Effector memory CD8-positive, alpha-beta T cell (primary cell): ENCODE measurements around the gene RPL31.

Experiments used
- ATAC-seq: fragments of 150-1000 bp; cut with Tn5 transposase; replicated peaks from 2 replicates; pipeline ENCODE4 v1.10.0; 2021; ENCODE audit warnings: mild to moderate bottlenecking, moderate library complexity
- DNase-seq, 3 experiments: peaks; one replicate each; pipeline ENCODE4 v3.0.0; 2021
- H3K27ac Mint-ChIP-seq, 2 donors: one replicate each; pipeline ENCODE4 v1.8.0; 2022; ENCODE audit warnings: mild to moderate bottlenecking in 2 of 2, mixed read lengths in 2 of 2, moderate library complexity in 2 of 2
- H3K27me3 Mint-ChIP-seq, 2 donors: one replicate each; pipeline ENCODE4 v1.8.0; 2022; ENCODE audit warnings: mixed read lengths in 2 of 2
- H3K36me3 Mint-ChIP-seq: one replicate; pipeline ENCODE4 v1.8.0; 2022; ENCODE audit warnings: mild to moderate bottlenecking, moderate library complexity, mixed read lengths; ENCODE audit not compliant: insufficient read depth
- H3K4me1 Mint-ChIP-seq, 2 donors: one replicate each; pipeline ENCODE4 v1.8.0; 2022; ENCODE audit warnings: low read depth in 2 of 2, mixed read lengths in 2 of 2
- H3K4me3 Mint-ChIP-seq, 2 donors: one replicate each; pipeline ENCODE4 v1.8.0; 2022; ENCODE audit warnings: mild to moderate bottlenecking in 2 of 2, mixed read lengths in 2 of 2, moderate library complexity in 2 of 2
- H3K9me3 Mint-ChIP-seq, 2 donors: one replicate each; pipeline ENCODE4 v1.8.0; 2022; ENCODE audit warnings: mixed read lengths in 2 of 2

Gene RPL31

DNA sequence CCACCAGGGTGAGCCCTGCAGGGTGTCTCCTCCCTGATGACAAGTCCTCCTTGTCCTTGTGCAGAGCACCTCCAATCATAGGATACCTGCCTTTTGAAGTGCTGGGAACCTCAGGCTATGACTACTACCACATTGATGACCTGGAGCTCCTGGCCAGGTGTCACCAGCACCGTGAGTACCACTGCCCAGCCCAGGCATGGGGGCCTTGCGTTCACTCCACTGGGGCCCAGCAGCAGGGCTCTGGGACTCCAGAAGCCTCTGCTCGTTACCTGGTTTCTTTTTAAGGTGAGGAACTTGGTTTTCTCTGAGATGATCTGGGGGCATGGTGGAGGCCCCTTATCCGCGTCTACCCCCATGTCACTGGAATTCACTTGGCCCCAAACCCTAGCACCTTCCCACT, 36.5 kb upstream of the RPL31 start:
- Mint-ChIP-seq H3K4me3 (no peak overlapping the region), H3K27me3 (peaks cover 0 to 7% of the 10 kb centered on the region in 2 donors), H3K27ac (no peak overlapping the region), H3K4me1 (no peaks in the 10 kb centered on the region), H3K9me3 (no peaks in the 10 kb centered on the region), H3K36me3 (no peaks in the 10 kb centered on the region)
- no peak for DNase-seq
- no peak for ATAC-seq

DNA sequence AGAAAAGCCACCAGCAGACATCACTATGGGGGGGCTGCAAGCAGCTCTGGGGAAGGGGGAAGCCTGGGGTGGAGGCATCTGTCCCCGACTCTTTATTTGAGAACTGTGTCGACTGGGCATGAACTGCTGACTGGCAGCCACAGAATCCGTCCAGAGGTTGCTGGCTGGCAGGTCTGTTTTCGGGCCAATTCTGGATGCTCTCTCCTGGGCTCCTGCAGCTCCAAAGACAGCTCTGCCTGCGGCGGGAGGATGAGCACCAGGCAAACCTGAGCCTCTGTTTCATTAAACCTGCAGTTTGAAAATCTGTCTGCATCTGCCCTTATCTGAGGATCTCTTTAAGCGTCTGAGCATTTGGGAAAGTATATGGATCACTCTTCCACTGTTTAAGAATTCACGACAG, 34.4 kb upstream of the RPL31 start:
- no peaks in the 10 kb centered on the region for H3K4me1 Mint-ChIP-seq
- peaks cover 0 to 18% of the 10 kb centered on the region in 2 donors for H3K27me3 Mint-ChIP-seq
- no peak for ATAC-seq
- no peaks in the 10 kb centered on the region for H3K36me3 Mint-ChIP-seq
- no peak overlapping the region for H3K4me3 Mint-ChIP-seq
- no peak for DNase-seq
- no peaks in the 10 kb centered on the region for H3K9me3 Mint-ChIP-seq
- H3K27ac Mint-ChIP-seq = no peak overlapping the region

DNA sequence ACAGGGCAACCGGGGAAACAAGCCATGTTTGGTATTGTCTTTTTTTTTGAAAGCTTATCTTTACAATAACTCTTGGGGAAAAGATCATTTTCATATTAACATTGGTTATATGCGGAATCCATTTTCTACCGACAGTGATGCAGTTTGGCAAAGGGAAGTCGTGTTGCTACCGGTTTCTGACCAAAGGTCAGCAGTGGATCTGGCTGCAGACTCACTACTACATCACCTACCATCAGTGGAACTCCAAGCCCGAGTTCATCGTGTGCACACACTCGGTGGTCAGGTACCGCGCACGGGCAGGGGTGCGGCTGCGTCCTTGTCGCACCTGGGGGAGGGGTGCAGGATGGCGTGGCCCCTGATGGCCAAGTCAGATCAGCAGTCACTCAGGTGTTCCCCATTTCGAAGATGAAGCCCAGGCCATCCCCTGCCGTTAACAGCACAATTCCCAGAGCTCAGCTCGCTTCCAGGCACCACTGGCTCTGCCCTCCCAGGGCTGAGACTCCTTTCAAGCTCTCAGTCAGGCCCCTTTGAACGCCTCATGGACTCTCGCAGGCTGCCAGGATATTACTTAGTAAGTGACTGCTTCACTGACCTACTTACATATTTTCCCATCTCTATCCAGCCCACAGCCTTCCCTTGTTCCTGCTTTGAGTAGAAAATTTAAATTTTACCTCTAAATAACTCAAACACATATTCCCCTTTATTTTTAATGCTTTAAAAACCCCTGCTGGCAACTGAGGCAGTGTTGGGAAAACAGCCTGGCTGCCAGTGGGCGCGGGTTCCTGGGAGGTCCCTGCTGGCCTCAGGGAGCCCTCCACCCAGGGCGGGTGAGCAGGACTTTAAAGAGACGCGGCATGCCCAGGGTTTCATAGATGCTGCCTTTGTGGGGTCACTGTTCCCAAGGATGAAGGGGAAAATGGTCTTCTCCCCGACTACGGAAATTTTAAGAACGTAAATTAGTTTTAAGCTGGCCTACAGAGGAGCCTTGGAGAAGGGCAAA, 33.6 kb upstream of the RPL31 start:
- Mint-ChIP-seq H3K4me1 (no peaks in the 10 kb centered on the region), H3K36me3 (no peaks in the 10 kb centered on the region), H3K27me3 (peaks cover 0 to 18% of the 10 kb centered on the region in 2 donors), H3K27ac (no peak overlapping the region), H3K4me3 (no peak overlapping the region), H3K9me3 (no peaks in the 10 kb centered on the region)
- DNase-seq (no peak), ATAC-seq (no peak)

DNA sequence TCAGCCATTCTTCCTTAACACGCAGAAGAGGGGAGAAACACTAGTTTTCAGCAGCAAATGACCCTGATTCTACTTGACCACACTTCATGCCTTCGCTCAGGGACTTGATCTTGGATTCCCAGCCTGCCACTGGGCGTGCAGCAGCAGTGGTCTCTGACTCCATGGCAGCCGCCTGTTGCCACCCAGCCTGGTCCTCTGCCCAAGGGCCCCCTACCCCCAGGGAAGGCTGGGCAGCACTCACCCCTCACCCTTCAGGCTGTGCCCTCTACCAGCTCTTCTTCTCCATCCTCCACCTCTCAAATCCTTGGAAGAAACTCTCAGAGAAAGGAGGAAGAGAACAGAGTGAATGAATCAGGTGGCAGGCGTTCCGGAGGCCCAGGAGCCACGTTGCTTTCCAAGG, 32.1 kb upstream of the RPL31 start:
- Mint-ChIP-seq H3K27me3 (peaks cover 0 to 30% of the 10 kb centered on the region in 2 donors), H3K4me3 (no peak overlapping the region), H3K36me3 (no peaks in the 10 kb centered on the region), H3K4me1 (no peaks in the 10 kb centered on the region), H3K27ac (no peak overlapping the region), H3K9me3 (no peaks in the 10 kb centered on the region)
- DNase-seq = no peak
- ATAC-seq = no peak

DNA sequence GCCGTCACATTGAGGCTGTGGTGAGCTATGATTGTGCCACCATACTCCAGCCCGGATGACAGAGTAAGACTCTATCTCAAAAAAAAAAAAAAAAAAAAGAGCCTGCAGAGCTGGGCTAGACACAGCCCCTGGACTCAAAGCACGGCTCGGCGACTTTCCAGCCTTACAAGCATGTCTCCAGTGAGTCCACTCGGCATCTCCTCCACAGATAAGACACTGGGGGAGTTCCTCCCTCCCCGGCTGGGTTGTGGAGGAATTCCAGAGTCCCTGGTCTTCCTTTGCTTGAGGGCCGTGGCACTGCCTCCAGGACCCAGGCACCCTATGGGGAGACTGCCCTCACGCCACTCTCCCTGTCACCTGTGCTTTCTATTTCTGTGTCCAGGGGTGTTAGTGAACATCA, 30.9 kb upstream of the RPL31 start:
- no peak overlapping the region for H3K4me3 Mint-ChIP-seq
- H3K27ac Mint-ChIP-seq = no peak overlapping the region
- no peak for ATAC-seq
- H3K4me1 Mint-ChIP-seq = no peaks in the 10 kb centered on the region
- H3K9me3 Mint-ChIP-seq = no peaks in the 10 kb centered on the region
- peaks cover 0 to 34% of the 10 kb centered on the region in 2 donors for H3K27me3 Mint-ChIP-seq
- H3K36me3 Mint-ChIP-seq = no peaks in the 10 kb centered on the region
- no peak for DNase-seq

DNA sequence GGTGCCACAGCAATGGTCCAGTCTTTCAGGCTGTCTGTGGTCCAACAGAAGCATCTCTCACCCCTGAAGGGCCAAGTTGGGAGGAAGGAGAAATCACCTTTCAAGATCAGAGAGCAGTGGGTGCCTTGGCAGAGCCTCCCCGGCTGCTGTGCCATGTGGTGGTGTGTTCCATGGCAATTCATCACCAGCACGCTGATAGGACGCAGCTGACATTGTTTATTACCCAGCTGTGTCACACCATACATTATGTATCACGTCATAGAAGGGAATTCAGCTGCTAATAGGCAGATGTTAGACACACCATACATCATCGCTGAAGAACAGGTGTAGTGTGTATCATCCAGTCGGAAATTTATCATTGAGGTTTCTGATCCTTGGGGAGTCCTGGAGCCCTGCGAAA, 29.6 kb upstream of the RPL31 start:
- DNase-seq (no peak), ATAC-seq (no peak)
- Mint-ChIP-seq H3K27ac (no peak overlapping the region), H3K9me3 (no peaks in the 10 kb centered on the region), H3K27me3 (peaks cover 6 to 46% of the 10 kb centered on the region in 2 donors), H3K36me3 (no peaks in the 10 kb centered on the region), H3K4me1 (peaks cover 0 to 2% of the 10 kb centered on the region in 2 donors), H3K4me3 (no peak overlapping the region)

DNA sequence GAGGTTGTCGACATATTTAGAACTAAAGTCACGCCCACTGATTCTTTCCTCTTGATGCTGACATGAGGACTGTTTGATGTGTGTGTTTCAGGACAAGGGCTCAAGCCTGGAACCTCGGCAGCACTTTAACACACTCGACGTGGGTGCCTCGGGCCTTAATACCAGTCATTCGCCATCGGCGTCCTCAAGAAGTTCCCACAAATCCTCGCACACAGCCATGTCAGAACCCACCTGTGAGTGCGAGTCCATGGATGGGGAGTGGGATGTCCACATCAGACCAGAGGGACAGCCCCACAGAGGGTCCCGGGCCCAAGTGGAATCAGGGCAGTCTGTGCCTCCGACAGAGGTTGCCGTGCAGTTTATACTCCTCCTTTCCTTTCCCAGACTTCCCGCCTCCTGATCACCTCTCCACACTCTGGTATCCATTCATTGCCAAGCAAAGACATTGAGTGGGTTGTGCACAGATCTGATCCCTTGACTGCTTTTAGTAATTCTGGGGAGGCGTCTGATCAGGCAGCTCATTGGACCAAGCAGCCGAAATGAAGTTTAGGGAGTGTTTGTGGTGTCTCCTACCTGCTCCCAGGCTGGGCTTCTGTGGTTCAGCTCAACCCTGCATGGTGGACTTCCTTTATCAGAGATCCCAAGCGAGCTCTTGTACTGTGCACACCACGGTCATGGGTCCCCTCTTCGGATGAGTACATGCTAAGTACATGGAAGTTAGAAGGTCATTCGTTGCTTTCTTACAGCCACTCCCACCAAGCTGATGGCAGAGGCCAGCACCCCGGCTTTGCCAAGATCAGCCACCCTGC, 27.2 kb upstream of the RPL31 start:
- H3K27me3 Mint-ChIP-seq = peaks cover 6 to 48% of the 10 kb centered on the region in 2 donors
- peaks cover 0 to 2% of the 10 kb centered on the region in 2 donors for H3K4me1 Mint-ChIP-seq
- no peak overlapping the region for H3K27ac Mint-ChIP-seq
- H3K36me3 Mint-ChIP-seq = no peaks in the 10 kb centered on the region
- ATAC-seq (no peak), DNase-seq (no peak)
- no peak overlapping the region for H3K4me3 Mint-ChIP-seq
- H3K9me3 Mint-ChIP-seq = no peaks in the 10 kb centered on the region

DNA sequence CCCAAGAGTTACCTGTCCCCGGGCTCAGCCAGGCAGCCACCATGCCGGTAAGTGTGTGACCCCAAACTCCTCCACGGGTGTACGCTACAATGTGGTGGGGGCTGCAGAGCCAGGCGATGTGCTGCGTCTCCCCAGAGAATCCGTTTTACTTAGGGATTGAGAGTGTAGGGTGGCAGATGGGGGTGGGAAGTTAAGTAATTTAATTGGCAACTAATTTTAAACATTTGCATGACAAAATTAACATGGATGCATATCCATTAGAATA, 26.6 kb upstream of the RPL31 start:
- Mint-ChIP-seq H3K9me3 (no peaks in the 10 kb centered on the region), H3K36me3 (no peaks in the 10 kb centered on the region), H3K4me3 (no peak overlapping the region), H3K27me3 (peaks cover 6 to 44% of the 10 kb centered on the region in 2 donors), H3K27ac (no peak overlapping the region), H3K4me1 (peaks cover 0 to 2% of the 10 kb centered on the region in 2 donors)
- DNase-seq (no peak), ATAC-seq (no peak)

DNA sequence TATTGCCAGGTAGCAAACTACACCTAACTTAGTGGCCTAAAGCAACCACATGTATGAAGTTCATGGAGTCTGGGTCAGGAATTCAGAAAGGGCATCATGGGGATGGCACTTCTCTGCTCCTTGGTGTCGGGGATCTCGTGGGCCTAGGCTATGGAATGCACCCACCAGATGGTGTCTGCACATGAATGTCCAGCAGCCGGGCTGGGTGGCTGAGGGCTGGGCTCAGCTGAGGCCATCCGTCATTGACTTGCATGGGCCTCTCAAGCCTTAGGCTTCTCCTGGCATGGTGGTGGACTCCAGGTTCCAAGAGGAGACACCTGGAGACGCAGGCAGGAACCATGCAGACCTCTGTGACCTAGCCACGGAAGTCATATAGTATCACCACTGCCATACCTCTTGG, 26.0 kb upstream of the RPL31 start:
- DNase-seq (no peak), ATAC-seq (no peak)
- no peaks in the 10 kb centered on the region for H3K36me3 Mint-ChIP-seq
- no peak overlapping the region for H3K27ac Mint-ChIP-seq
- H3K27me3 Mint-ChIP-seq = peaks cover 10 to 44% of the 10 kb centered on the region in 2 donors
- no peak overlapping the region for H3K4me3 Mint-ChIP-seq
- H3K9me3 Mint-ChIP-seq = no peaks in the 10 kb centered on the region
- peaks cover 0 to 2% of the 10 kb centered on the region in 2 donors for H3K4me1 Mint-ChIP-seq

DNA sequence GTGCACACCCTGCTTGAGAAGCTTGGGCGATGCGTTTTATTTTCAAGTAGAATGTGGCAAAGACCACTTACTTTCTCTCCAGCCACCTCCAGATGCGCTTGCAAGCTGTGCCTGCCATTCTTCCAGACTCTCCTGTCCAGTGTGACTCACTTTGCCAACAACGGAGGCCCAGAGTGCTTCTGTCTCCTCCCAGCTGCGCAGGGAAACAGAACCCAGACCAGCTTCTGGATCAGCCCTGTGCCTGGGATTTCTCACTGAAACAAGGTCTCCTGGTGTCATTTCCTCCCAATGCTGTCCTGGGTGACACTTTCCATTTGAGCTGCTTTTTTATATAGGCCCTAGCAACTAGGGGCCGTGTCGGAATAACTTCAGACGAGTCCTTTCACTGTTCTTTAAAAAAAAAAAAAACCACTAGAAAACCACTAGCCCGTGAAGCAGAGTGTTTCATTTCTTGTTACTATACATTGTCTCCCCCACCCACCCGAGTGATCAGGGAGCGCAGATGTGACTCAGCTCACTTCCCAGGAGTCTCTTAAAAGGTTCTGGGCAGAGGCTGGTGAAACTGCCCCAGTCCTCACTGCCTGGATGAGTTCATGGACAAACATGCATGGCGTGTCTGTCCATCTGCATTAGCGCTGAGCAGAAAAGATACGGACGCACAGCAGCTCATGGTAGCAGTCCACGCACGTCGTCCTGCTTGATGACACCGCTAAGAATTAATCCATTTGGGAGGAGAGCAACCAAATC, 25.3 kb upstream of the RPL31 start:
- H3K27me3 Mint-ChIP-seq = peaks cover 12 to 44% of the 10 kb centered on the region in 2 donors
- ATAC-seq (no peak), DNase-seq (no peak)
- H3K27ac Mint-ChIP-seq = no peak overlapping the region
- H3K4me1 Mint-ChIP-seq = peaks cover 0 to 2% of the 10 kb centered on the region in 2 donors
- no peaks in the 10 kb centered on the region for H3K9me3 Mint-ChIP-seq
- no peak overlapping the region for H3K4me3 Mint-ChIP-seq
- H3K36me3 Mint-ChIP-seq = no peaks in the 10 kb centered on the region

DNA sequence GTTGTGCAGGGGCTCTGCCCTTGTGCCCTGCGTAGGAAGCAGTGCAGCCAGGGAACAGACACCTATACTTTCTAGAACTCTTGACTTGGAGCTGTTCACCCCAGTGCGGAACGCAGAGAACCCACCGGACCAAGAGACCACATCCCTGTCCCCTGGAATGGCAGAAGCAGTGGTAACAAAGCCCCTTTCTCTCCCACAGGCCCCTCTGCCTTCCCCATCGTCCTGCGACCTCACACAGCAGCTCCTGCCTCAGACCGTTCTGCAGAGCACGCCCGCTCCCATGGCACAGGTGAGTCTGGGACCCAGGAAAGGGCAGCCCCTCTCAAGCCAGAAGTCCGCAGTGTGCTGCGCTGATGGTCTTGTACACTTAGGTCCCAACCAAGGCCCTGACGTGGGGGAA, 24.6 kb upstream of the RPL31 start:
- Mint-ChIP-seq H3K4me3 (no peak overlapping the region), H3K27ac (no peak overlapping the region), H3K9me3 (no peaks in the 10 kb centered on the region)

DNA sequence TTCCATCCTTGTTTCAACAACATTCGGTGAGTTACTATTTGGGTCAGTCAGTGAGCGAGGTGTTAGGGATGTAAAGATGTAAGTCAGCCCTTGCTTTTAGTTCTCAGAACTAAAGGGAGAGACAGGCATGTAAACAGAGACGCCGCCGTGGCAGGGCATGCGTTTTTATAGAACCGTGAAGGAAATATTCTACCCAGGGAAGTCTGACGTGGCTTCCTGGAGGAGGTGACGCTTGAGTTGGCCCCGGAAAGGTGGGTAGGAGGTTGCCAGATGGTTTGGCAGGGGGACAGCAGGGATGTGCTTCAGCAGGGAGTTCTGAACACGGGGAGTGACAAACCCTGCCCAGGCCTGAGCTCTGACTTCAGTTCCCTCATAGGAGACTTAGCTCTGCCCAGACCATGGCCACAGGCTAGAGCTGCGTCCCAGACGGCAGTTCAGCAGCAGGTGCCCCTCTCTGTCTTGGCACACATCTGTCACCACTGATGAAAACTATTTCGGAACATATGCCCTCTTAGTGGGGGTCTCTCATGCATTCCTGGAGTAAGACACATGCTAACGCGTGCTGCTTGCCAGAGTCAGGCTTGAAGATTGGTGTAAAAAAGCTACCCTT, 23.4 kb upstream of the RPL31 start:
- DNase-seq (no peak), ATAC-seq (no peak)
- Mint-ChIP-seq H3K9me3 (no peaks in the 10 kb centered on the region), H3K27me3 (peaks cover 12 to 51% of the 10 kb centered on the region in 2 donors), H3K36me3 (no peaks in the 10 kb centered on the region), H3K27ac (no peak overlapping the region), H3K4me1 (peaks cover 0 to 2% of the 10 kb centered on the region in 2 donors), H3K4me3 (no peak overlapping the region)

More for the DNA sequence above, 24.6 kb upstream of the RPL31 start:
- ATAC-seq (no peak), DNase-seq (no peak)
- no peaks in the 10 kb centered on the region for H3K36me3 Mint-ChIP-seq
- peaks cover 12 to 47% of the 10 kb centered on the region in 2 donors for H3K27me3 Mint-ChIP-seq
- H3K4me1 Mint-ChIP-seq = peaks cover 0 to 2% of the 10 kb centered on the region in 2 donors

DNA sequence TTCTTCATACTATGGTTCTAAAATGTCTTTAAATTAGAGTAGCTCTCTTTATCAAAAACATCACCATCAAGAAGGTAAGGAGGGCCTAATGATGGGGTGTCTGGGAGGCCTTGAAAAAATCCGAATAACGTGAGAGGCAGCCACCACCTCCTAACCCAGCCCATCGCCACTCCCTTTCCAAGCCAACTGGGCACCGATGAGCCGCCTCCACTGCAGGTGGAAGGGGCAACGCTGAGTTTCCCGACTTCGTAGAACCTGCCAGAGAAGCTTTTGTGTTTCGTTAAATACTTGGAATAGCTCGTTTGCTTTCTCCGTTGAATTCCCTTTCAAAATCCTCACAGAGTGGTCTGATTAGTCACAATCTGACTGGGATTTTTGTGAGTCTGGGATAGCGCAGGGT, 22.0 kb upstream of the RPL31 start:
- Mint-ChIP-seq H3K27me3 (peaks cover 12 to 39% of the 10 kb centered on the region in 2 donors), H3K27ac (no peak overlapping the region), H3K4me3 (no peak overlapping the region), H3K4me1 (peaks cover 3 to 4% of the 10 kb centered on the region in 2 donors), H3K36me3 (no peaks in the 10 kb centered on the region), H3K9me3 (no peaks in the 10 kb centered on the region)
- no peak for ATAC-seq
- no peak for DNase-seq
